SJSA1 (cell line): ENCODE results near the gene LTB. TPM values are rescaled to one million over a fixed set of nuclear protein-coding genes. Genes with fewer than 3 reads are reported as not detected.
"Not testable (repeated sequence)": the region's sequence is repeated elsewhere in the genome, so short reads cannot be mapped to it uniquely, and the experiment has no call there.

ENCODE experiments used
- DNase-seq, 2 experiments: peaks; one replicate each; pipeline ENCODE4 v3.0.0-alpha.2; 2015 to 2020; ENCODE audit warnings: low spot score in 2 of 2, low read depth in 1 of 2
- H3K27ac ChIP-seq: fragments of 250-450 bp; sonication (Bioruptor Pico); 2 replicates; pipeline ENCODE4 v1.5.1; 2020; ENCODE audit warnings: mild to moderate bottlenecking, moderate library complexity
- H3K27me3 ChIP-seq: fragments of 250-450 bp; sonication (Bioruptor Pico); replicated peaks from 2 replicates; pipeline ENCODE4 v1.5.1; 2020; ENCODE audit warnings: mild to moderate bottlenecking, moderate library complexity
- H3K36me3 ChIP-seq: fragments of 250-450 bp; sonication (Bioruptor Pico); 2 replicates; pipeline ENCODE4 v1.5.1; 2020; ENCODE audit warnings: mild to moderate bottlenecking
- H3K4me1 ChIP-seq: fragments of 250-450 bp; sonication (Bioruptor Pico); replicated peaks from 2 replicates; pipeline ENCODE4 v1.6.1; 2021; ENCODE audit warnings: mild to moderate bottlenecking
- H3K4me3 ChIP-seq: fragments of 250-450 bp; sonication (Bioruptor Pico); 2 replicates; pipeline ENCODE4 v1.5.1; 2020; ENCODE audit warnings: mild to moderate bottlenecking
- H3K9me3 ChIP-seq: fragments of 250-450 bp; sonication (Bioruptor Pico); replicated peaks from 2 replicates; pipeline ENCODE4 v1.5.1; 2020; ENCODE audit warnings: mild to moderate bottlenecking
- total RNA-seq: library from RNA; depleted of rRNA; stranded (reverse); fragments of >200 nt; shearing (Covaris generic); gene quantifications from 2 replicates; pipeline ENCODE4 v1.2.3, GENCODE V29; 2014

LTB gene
- total RNA-seq, 1 experiment from 2014 or later: not detected

DNA sequence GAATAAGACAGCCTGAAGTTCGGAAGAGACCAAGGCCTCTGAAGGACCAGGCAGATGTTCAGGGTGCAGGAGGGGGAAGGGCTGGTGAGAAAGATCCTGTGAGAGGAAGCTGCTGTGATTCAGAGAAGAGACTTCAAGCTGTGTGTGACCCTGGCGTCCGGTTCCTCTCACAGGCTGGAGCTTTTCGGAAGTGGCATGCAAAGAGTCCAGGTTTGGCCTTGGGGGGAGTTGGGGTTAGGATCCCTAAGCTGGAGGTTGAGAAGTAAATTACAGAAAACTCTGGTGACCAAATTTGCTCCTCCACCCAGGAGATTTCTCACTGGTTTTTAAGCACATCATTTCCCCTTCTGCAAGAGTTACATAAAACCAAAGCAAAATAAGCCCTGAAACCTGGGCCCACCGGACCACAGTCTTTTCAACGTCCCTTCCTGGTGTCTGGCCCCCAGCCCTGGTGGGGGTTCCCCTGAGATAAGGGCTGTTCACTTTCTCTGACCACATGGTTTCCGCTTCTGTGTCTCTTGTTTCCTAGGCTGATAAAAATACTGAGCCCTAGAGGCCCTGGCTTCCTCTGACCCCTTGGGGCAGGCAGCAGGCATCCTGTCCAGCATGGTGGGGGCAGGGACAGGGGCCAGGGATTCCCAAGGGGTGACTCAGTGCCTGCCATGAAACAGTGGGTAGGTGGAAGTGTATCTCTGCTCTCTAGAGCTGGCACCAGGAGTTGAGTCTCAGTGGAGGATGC lies 22.1 kb downstream of the LTB start:
- no peaks in the 10 kb centered on the region for H3K27me3 ChIP-seq
- peaks cover 34% of the 10 kb centered on the region for H3K36me3 ChIP-seq
- H3K9me3 ChIP-seq: no peaks in the 10 kb centered on the region
- H3K4me1 ChIP-seq: peaks cover 39% of the 10 kb centered on the region
- no peak overlapping the region for H3K4me3 ChIP-seq
- DNase-seq: peak; percentile 81 to 91
- peak overlapping the region; percentile 77 for H3K27ac ChIP-seq

DNA sequence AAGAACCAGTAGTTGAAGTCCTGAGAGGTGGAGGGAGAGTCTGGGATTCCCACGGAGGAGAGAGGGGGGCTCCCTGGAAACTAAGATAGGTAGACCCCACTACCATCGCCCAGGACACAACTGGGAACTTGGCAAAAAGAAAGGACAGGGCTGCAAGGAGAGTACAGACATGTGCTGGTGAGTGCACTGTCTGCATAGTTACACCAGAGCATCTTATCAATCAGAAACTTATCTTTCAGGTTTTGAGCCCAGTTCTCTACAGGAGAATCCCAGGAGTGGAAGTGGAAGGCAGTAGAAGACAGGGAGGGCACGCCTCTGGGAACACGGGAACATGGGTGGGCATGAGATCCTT lies 22.6 kb downstream of the LTB start:
- no peaks in the 10 kb centered on the region for H3K9me3 ChIP-seq
- no peak for DNase-seq
- peak overlapping the region; percentile 77 for H3K27ac ChIP-seq
- H3K4me1 ChIP-seq: peaks cover 39% of the 10 kb centered on the region
- H3K36me3 ChIP-seq: peaks cover 37% of the 10 kb centered on the region
- no peak overlapping the region for H3K4me3 ChIP-seq
- H3K27me3 ChIP-seq: no peaks in the 10 kb centered on the region

DNA sequence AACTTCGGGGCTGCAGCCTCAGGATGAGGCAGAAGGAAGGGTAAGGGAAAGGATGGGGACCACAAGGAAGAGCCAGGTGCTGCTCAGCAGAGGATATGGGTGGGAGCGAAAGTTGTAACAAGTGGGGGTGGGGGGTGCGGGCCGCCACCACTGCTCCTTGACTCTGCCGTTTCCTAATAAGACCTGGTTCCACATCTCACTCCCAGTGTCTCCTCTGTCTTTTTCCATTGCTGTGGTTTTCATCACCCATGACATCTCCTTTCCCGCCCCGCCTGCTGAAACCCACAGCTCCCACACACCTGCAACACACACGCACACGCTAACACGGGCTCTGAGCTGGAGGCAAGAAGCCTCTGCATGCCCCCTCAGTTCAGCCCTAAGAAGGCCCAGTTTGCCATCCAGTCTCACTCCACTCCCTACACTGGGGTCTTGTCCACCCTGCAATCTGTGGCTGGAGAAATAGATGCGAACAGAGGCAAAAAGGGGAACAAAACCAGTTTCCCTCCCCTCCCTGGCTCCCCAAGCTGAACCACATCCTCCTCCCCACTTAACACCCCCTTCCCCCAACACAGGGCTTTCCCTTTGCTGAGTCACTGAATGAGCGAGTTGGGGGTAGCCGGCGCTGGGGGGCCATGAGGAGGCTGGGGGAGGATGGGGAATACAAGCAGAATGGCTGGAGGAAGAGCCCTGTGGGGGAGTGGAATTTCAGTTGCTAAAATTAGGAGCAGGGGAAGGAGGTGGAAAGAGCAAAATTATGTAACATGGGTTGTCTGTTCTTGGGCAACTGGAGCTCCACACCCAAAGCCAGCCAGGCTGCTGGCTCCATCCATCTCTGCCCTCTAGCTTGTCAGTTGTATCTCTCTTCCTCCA lies 23.4 kb downstream of the LTB start:
- H3K27me3 ChIP-seq: no peaks in the 10 kb centered on the region
- no peak overlapping the region for H3K4me3 ChIP-seq
- no peaks in the 10 kb centered on the region for H3K9me3 ChIP-seq
- H3K4me1 ChIP-seq: peaks cover 39% of the 10 kb centered on the region
- DNase-seq: no peak
- peaks cover 39% of the 10 kb centered on the region for H3K36me3 ChIP-seq
- H3K27ac ChIP-seq: peak overlapping the region; percentile 77; the same call in 1 of the 2 replicates

- Histone ChIP-seq H3K4me1 (peaks cover 34% of the 10 kb centered on the region), H3K9me3 (no peaks in the 10 kb centered on the region), H3K4me3 (no peak overlapping the region), H3K36me3 (peaks cover 43% of the 10 kb centered on the region), H3K27me3 (no peaks in the 10 kb centered on the region), H3K27ac (no peak overlapping the region)
- no peak for DNase-seq
Observed at GRCh38 chr6:31558318-31558625, 24.0 kb downstream of the LTB start.

GRCh38 chr6:31557443-31558317 lies 24.5 kb downstream of the LTB start:
- H3K4me3 ChIP-seq: no peak overlapping the region
- no peak for DNase-seq
- peaks cover 28% of the 10 kb centered on the region for H3K4me1 ChIP-seq
- peaks cover 47% of the 10 kb centered on the region for H3K36me3 ChIP-seq
- H3K9me3 ChIP-seq: no peaks in the 10 kb centered on the region
- no peak overlapping the region for H3K27ac ChIP-seq
- H3K27me3 ChIP-seq: no peaks in the 10 kb centered on the region

DNA sequence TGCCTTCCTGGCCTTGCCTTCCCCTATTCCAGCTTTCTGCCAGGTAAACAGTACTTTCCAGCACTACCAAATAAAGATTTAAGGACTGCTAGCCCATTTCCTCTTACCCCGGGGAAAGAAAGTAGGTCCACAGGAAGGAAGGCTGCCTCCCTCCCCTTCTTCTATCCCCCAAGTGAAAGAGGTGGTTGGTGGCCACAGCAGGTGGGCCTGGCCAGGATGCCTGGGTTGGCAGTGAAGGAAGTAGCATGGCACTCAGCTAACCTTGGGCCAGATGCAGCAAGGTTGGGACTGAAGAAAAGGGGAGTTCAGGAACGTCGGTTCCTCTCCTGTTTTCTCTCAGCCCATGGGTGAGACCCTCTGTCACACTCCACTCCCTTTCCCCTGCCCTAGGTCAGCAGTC lies 25.9 kb downstream of the LTB start:
- Histone ChIP-seq H3K36me3 (peaks cover 51% of the 10 kb centered on the region), H3K27ac (no peak overlapping the region), H3K9me3 (no peaks in the 10 kb centered on the region), H3K4me3 (no peak overlapping the region), H3K4me1 (peaks cover 28% of the 10 kb centered on the region), H3K27me3 (no peaks in the 10 kb centered on the region)
- no peak for DNase-seq

GRCh38 chr6:31551371-31551770 lies 30.9 kb downstream of the LTB start:
- H3K4me3 ChIP-seq, H3K4me1 ChIP-seq, H3K9me3 ChIP-seq, H3K27ac ChIP-seq, H3K27me3 ChIP-seq: not testable (repeated sequence)
- peaks cover 46% of the 10 kb centered on the region for H3K36me3 ChIP-seq
- DNase-seq: peak in 1 of 2 experiments; percentile 28

DNA sequence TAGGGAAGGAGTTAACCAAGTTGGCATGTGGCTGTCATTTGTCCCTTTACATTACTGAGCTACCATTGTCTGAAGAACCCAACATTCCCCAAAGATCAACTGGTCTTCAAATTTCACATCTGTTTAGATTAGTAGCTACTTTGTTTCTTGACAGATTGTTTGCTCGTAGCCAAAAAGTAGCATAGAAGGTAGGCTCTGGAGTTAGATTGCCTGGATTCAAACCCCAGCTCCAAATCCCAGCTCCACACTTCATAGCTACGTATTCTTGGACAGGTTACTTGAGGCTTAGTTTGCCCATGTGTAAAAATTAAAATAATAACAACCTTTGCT lies 33.7 kb downstream of the LTB start:
- H3K4me3 ChIP-seq: no peak overlapping the region
- H3K27me3 ChIP-seq: no peaks in the 10 kb centered on the region
- peaks cover 9% of the 10 kb centered on the region for H3K4me1 ChIP-seq
- H3K36me3 ChIP-seq: peaks cover 39% of the 10 kb centered on the region
- H3K27ac ChIP-seq: no peak overlapping the region
- no peak for DNase-seq
- no peaks in the 10 kb centered on the region for H3K9me3 ChIP-seq

DNA sequence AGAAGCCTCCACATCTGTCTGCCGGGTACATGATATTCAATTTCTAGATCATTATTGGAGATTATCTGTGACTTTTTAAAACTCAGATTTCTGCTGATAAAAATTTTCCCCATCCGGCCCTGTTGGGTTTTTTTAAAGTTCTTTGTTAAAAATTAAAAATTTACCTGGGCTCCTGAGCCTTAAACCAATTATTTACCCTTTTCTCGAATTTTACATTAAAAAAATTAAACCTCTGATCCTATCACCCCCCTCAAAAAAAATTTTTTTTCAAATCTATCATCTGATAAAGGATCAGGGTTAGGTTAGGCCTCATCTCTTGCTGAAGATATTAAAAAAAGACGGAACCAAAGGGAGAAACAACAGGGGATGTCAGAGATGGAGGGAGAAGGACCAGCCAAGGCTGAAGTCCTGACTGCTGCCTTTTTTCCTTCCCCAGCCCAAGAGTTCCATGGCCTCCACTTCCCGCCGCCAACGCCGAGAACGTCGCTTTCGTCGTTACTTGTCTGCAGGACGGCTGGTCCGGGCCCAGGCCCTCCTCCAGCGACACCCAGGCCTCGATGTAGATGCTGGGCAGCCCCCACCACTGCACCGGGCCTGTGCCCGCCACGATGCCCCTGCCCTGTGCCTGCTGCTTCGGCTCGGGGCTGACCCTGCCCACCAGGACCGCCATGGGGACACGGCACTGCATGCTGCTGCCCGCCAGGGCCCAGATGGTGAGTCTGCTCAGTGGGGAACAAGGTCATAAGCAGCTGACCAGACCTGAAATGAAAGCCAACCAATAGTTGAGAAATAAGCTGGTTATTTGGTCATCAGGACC lies 34.3 kb downstream of the LTB start:
- Histone ChIP-seq H3K36me3 (peaks cover 33% of the 10 kb centered on the region), H3K4me1 (peaks cover 11% of the 10 kb centered on the region), H3K9me3 (no peaks in the 10 kb centered on the region), H3K27ac (peak overlapping the region; percentile 59), H3K27me3 (no peaks in the 10 kb centered on the region), H3K4me3 (peak overlapping the region; percentile 36)
- no peak for DNase-seq

DNA sequence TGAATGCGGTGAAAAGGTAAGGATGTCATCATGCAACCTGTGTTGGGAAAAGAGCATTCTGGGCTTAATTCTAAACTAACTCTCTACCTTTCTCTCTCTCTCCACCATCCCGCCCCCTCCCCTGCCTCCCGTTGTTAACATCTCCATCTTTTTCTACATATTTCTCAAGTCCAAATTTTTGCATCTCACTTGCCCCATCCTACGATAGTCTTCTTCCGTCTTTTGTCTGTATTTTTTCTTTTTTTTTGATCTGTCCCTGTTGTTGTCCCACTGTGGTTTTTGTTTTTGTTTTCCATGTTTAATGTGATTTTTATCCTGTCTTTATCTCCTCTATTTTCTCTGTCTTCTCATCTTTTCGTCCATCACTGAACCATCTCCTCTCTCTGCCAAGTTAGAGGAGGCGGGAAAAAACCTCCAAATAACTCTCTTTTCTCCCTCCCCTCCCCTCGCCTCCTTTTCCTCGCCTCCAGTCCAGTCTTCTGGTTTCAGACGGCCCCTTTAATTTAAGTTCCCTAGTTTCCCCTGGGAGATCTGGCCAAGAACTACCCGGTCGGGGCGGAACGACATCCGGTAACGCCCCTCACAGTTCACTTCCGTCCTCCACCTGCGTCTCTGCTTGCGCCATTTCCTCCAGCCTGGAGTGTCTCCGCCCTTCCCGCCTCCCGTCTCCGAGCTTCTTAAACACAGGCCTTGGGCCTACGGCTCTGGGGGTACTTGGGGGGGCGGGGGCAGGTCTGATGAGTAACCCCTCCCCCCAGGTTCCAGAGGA lies 35.1 kb downstream of the LTB start, which contains the start of gene NFKBIL1:
Gene NFKBIL1, plus strand, starts transcription at position 651 of the 769 bp plus-strand sequence. Its CDS starts 87 bp downstream, at position 738.
- Histone ChIP-seq H3K36me3 (peaks cover 30% of the 10 kb centered on the region), H3K9me3 (no peaks in the 10 kb centered on the region), H3K27me3 (no peaks in the 10 kb centered on the region), H3K4me3 (peak within 1 kb of the TSS; percentile 36), H3K4me1 (peaks cover 16% of the 10 kb centered on the region), H3K27ac (peak within 1 kb of the TSS; percentile 59)
- peak; percentile 90 to 97 for DNase-seq

DNA sequence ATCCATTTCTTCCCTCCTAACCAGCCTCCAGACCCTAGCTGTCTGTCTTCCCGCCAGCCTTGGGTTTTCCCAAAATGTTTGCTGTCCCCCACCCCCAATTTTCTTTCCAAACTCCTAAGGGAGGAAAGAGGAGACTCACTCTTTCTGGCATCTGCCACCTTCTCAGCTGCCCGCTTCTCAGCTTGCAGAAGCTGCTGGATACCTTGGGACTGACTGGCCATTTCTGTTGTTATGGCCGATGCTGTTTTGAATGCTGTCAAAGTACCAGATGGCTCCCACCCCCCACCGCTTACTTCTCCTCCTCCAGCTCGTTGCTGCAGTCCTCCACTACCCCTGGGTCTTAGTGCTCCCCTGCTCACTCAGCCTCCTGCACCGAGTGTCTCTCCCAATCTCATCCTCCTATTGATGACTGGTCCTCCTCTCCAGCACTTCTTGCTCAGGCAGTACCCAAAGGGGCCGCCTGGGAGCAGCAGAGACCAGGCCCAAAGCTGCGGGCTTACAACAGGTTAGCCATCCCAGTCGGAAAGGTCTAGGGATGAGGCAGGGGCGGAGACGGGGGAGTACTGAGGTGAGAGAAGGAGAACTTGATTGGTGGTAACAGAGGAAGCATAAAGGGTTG lies 35.8 kb downstream of the LTB start, which contains the start of gene ATP6V1G2:
Gene ATP6V1G2, minus strand, starts transcription at position 270 of the 619 bp plus-strand sequence. Its CDS starts 49 bp downstream, at position 221.
- peak within 1 kb of the TSS; percentile 36 for H3K4me3 ChIP-seq
- DNase-seq: peak; percentile 87 to 89
- H3K27ac ChIP-seq: peak within 1 kb of the TSS; percentile 59
- no peaks in the 10 kb centered on the region for H3K27me3 ChIP-seq
- H3K36me3 ChIP-seq: peaks cover 26% of the 10 kb centered on the region
- H3K4me1 ChIP-seq: peaks cover 16% of the 10 kb centered on the region
- H3K9me3 ChIP-seq: no peaks in the 10 kb centered on the region

- DNase-seq: no peak
- Histone ChIP-seq H3K4me3 (no peak overlapping the region), H3K4me1 (peaks cover 17% of the 10 kb centered on the region), H3K9me3 (no peaks in the 10 kb centered on the region), H3K27me3 (no peaks in the 10 kb centered on the region), H3K27ac (no peak overlapping the region), H3K36me3 (peaks cover 29% of the 10 kb centered on the region)
Observed at GRCh38 chr6:31545291-31545690, 36.9 kb downstream of the LTB start.
